ENCODE results near the gene USP15. TPM values are rescaled to one million over a fixed set of nuclear protein-coding genes. Genes with fewer than 3 reads are reported as not detected.

Gene USP15
- total and polyA plus RNA-seq, 2 donors (not counting 1 experiment from before 2014, with no cell fraction given), result 116 to 182 TPM

DNA sequence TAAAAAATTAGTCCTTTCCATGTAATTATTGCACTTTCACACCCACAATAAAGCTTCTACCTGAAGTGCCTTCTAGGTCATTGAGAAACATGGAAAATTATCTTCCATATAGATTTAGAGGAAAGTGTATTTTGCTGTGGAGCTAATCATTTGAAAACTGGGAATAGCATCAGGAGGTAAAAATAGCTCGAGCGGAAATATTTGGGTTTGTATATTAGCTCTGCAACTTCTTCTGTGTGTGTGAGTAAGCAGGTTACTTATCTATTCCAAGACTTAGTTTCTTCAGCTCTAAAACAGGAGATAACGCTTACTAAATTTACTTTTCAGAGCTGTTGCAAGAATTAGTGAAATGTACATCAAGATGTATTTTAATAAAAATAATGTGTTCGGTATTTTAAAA is 111.5 kb downstream of the USP15 start:
- Histone ChIP-seq H2AFZ (ENCODE audit: insufficient read depth, low read depth, low read length, poor library complexity, severe bottlenecking) (no peak overlapping the region), H3K4me3 (ENCODE audit: control extremely low read depth in 1 of 5, extremely low read depth in 1 of 5, insufficient read depth in 1 of 5, low read depth in 2 of 5, low read length in 4 of 5) (no peak overlapping the region), H3K4me1 (ENCODE audit: control insufficient read depth in 2 of 2, insufficient read depth in 2 of 2, low read length in 2 of 2) (no peaks in the 10 kb centered on the region), H3K9me3 (ENCODE audit: control extremely low read depth in 1 of 3, control insufficient read depth in 2 of 3, insufficient read depth in 1 of 3, low read length in 2 of 3) (no peaks in the 10 kb centered on the region), H3K27me3 (replicated peaks in 1 of 4; ENCODE audit: control extremely low read depth in 1 of 4, control insufficient read depth in 3 of 4, insufficient read depth in 4 of 4, low read length in 3 of 4) (no peaks in the 10 kb centered on the region), H3K9ac (ENCODE audit: low read length) (no peak overlapping the region), H3K79me2 (ENCODE audit: control insufficient read depth, insufficient read depth, low read length) (peaks cover 28% of the 10 kb centered on the region), H3K27ac (ENCODE audit: low read length in 2 of 2) (no peak overlapping the region), H3K36me3 (replicated peaks in 1 of 2; ENCODE audit: control extremely low read depth in 1 of 2, control insufficient read depth in 1 of 2, extremely low read depth in 1 of 2, insufficient read depth in 2 of 2, low read length in 1 of 2) (peaks cover 10 to 26% of the 10 kb centered on the region in 2 experiments), H4K20me1 (ENCODE audit: control insufficient read depth, insufficient read depth, low read length, poor library complexity, severe bottlenecking) (peaks cover 28% of the 10 kb centered on the region), H3K4me2 (replicated peaks; ENCODE audit: low read depth, low read length, poor library complexity, severe bottlenecking) (no peak overlapping the region)
- Mint-ChIP-seq H3K4me3 (no peak overlapping the region), H3K9me3 (ENCODE audit: insufficient read depth) (no peaks in the 10 kb centered on the region), H3K4me1 (peaks cover 18% of the 10 kb centered on the region), H3K27ac (no peak overlapping the region), H3K27me3 (no peaks in the 10 kb centered on the region)
- ATAC-seq (ENCODE audit: low read depth) (no peak), DNase-seq (no peak)
- no peak for TF ChIP-seq EZH2 (IDR thresholded peaks at IDR 0.05; ENCODE audit: borderline replicate concordance, insufficient read depth, low read depth, low read length, poor library complexity, severe bottlenecking)
- TF ChIP-seq, protein P1, sequence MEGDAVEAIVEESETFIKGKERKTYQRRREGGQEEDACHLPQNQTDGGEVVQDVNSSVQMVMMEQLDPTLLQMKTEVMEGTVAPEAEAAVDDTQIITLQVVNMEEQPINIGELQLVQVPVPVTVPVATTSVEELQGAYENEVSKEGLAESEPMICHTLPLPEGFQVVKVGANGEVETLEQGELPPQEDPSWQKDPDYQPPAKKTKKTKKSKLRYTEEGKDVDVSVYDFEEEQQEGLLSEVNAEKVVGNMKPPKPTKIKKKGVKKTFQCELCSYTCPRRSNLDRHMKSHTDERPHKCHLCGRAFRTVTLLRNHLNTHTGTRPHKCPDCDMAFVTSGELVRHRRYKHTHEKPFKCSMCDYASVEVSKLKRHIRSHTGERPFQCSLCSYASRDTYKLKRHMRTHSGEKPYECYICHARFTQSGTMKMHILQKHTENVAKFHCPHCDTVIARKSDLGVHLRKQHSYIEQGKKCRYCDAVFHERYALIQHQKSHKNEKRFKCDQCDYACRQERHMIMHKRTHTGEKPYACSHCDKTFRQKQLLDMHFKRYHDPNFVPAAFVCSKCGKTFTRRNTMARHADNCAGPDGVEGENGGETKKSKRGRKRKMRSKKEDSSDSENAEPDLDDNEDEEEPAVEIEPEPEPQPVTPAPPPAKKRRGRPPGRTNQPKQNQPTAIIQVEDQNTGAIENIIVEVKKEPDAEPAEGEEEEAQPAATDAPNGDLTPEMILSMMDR (IDR thresholded peaks at IDR 0.05), result no peak
- ChIA-PET POLR2A (no interaction called here), CTCF (no interaction called here)
- no CpG with 5 or more reads among the region's 4 CpGs for WGBS (ENCODE audit: insufficient coverage)
- intact Hi-C loops (cut with micrococcal nuclease), result no loop called here

DNA sequence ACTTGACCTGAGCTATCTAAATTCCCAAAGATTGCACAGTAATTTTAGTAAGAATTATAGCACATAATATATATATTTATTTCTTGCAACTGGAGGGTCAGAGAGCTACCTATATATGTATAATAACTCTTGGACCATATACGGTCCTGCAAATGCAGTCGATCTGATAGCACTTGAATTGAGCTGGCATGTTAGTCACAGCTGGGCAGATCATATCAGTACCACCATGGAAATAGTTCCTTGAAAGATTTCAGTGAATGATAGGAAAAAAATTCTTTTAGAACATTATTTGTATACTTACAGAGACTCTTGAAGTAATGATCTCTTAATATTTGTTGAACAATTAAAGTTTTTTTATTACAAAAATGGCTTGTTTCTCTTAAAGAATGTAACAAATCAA is 111.9 kb downstream of the USP15 start:
- peaks cover 28% of the 10 kb centered on the region for H4K20me1 ChIP-seq (ENCODE audit: control insufficient read depth, insufficient read depth, low read length, poor library complexity, severe bottlenecking)
- no peaks in the 10 kb centered on the region for H3K27me3 Mint-ChIP-seq
- H3K4me3 ChIP-seq (ENCODE audit: control extremely low read depth in 1 of 5, extremely low read depth in 1 of 5, insufficient read depth in 1 of 5, low read depth in 2 of 5, low read length in 4 of 5), result no peak overlapping the region
- H3K4me3 Mint-ChIP-seq, result no peak overlapping the region
- CTCF ChIA-PET, result no interaction called here
- ATAC-seq (ENCODE audit: low read depth) (no peak), DNase-seq (no peak)
- no peaks in the 10 kb centered on the region for H3K9me3 ChIP-seq (ENCODE audit: control extremely low read depth in 1 of 3, control insufficient read depth in 2 of 3, insufficient read depth in 1 of 3, low read length in 2 of 3)
- TF ChIP-seq, protein P1 (IDR thresholded peaks at IDR 0.05), result no peak
- TF ChIP-seq EZH2 (IDR thresholded peaks at IDR 0.05; ENCODE audit: borderline replicate concordance, insufficient read depth, low read depth, low read length, poor library complexity, severe bottlenecking), result no peak
- no peaks in the 10 kb centered on the region for H3K27me3 ChIP-seq (replicated peaks in 1 of 4; ENCODE audit: control extremely low read depth in 1 of 4, control insufficient read depth in 3 of 4, insufficient read depth in 4 of 4, low read length in 3 of 4)
- H3K9ac ChIP-seq (ENCODE audit: low read length), result no peak overlapping the region
- H2AFZ ChIP-seq (ENCODE audit: insufficient read depth, low read depth, low read length, poor library complexity, severe bottlenecking), result no peak overlapping the region
- POLR2A ChIA-PET, result no interaction called here
- H3K4me1 ChIP-seq (ENCODE audit: control insufficient read depth in 2 of 2, insufficient read depth in 2 of 2, low read length in 2 of 2), result no peaks in the 10 kb centered on the region
- no peak overlapping the region for H3K27ac ChIP-seq (ENCODE audit: low read length in 2 of 2)
- no CpG with 5 or more reads among the region's 2 CpGs for WGBS (ENCODE audit: insufficient coverage)
- no peaks in the 10 kb centered on the region for H3K9me3 Mint-ChIP-seq (ENCODE audit: insufficient read depth)
- intact Hi-C loops (cut with micrococcal nuclease), result no loop called here
- H3K36me3 ChIP-seq (replicated peaks in 1 of 2; ENCODE audit: control extremely low read depth in 1 of 2, control insufficient read depth in 1 of 2, extremely low read depth in 1 of 2, insufficient read depth in 2 of 2, low read length in 1 of 2), result peaks cover 10 to 26% of the 10 kb centered on the region in 2 experiments
- no peak overlapping the region for H3K4me2 ChIP-seq (replicated peaks; ENCODE audit: low read depth, low read length, poor library complexity, severe bottlenecking)
- H3K79me2 ChIP-seq (ENCODE audit: control insufficient read depth, insufficient read depth, low read length), result peaks cover 24% of the 10 kb centered on the region
- H3K4me1 Mint-ChIP-seq, result peaks cover 17% of the 10 kb centered on the region
- H3K27ac Mint-ChIP-seq, result no peak overlapping the region
